ENCODE data around the gene HDGFL1. TPM values are rescaled to one million over a fixed set of nuclear protein-coding genes. Genes with fewer than 3 reads are reported as not detected.

HDGFL1 gene
- total RNA-seq, 4 donors from 2014 or later = 0.40 TPM; not detected in 3

DNA sequence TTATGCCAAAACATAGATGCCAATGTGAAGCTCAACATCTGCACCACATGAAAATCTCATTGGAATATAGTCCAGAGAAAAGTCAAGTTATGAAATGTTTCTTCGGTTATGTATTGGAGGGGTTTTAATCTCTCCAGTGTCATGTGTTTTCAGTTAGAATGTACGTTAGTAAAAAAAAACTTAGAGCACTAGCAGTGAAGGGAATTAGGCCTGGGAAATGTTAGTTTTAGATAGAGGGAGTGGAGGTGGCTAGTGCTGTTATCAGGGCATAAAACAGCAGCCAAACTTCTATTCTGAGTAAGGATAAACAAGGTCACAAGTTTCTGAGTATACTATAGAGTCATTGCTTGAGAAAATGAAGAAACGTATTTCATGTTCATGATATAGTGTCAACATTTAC, 42.9 kb downstream of the HDGFL1 start:
- no peak overlapping the region for H3K27ac ChIP-seq
- intact Hi-C loops (cut with DNase I) = no loop called here
- no peak for DNase-seq
- H3K4me3 ChIP-seq (replicated peaks in 1 of 3) = no peak overlapping the region
- H3K27me3 ChIP-seq = no peaks in the 10 kb centered on the region
- no peaks in the 10 kb centered on the region for H3K36me3 ChIP-seq
- H3K9me3 ChIP-seq = no peaks in the 10 kb centered on the region
- H3K4me1 ChIP-seq = no peaks in the 10 kb centered on the region
- WGBS, 2 donors = 66 to 75% methylated on average over 3 of the region's 3 CpGs
- TF ChIP-seq POLR2A (IDR thresholded peaks at IDR 0.05) (no peak), CTCF (IDR thresholded peaks at IDR 0.05) (no peak)

- intact Hi-C loops (cut with DNase I) = no loop called here
- H3K27ac ChIP-seq = no peak overlapping the region
- 86 to 91% methylated on average over 1 of the region's 1 CpG for WGBS, 2 donors
Observed at GRCh38 chr6:22613051-22613450, 43.7 kb downstream of the HDGFL1 start.

GRCh38 chr6:22613695-22614094, 44.3 kb downstream of the HDGFL1 start:
- no peaks in the 10 kb centered on the region for H3K4me1 ChIP-seq
- DNase-seq = no peak
- no peak overlapping the region for H3K4me3 ChIP-seq (replicated peaks in 1 of 3)
- intact Hi-C loops (cut with DNase I) = no loop called here
- H3K27ac ChIP-seq = no peak overlapping the region
- no peak for TF ChIP-seq CTCF (IDR thresholded peaks at IDR 0.05)
- TF ChIP-seq POLR2A (IDR thresholded peaks at IDR 0.05) = no peak
- H3K36me3 ChIP-seq = no peaks in the 10 kb centered on the region
- no peaks in the 10 kb centered on the region for H3K27me3 ChIP-seq
- WGBS, 2 donors = 65 to 67% methylated on average over 3 of the region's 3 CpGs
- no peaks in the 10 kb centered on the region for H3K9me3 ChIP-seq

More at GRCh38 chr6:22613051-22613450, 43.7 kb downstream of the HDGFL1 start:
- Histone ChIP-seq H3K4me1 (no peaks in the 10 kb centered on the region), H3K36me3 (no peaks in the 10 kb centered on the region), H3K27me3 (no peaks in the 10 kb centered on the region), H3K9me3 (no peaks in the 10 kb centered on the region), H3K4me3 (replicated peaks in 1 of 3) (no peak overlapping the region)
- no peak for TF ChIP-seq POLR2A (IDR thresholded peaks at IDR 0.05)
- no peak for TF ChIP-seq CTCF (IDR thresholded peaks at IDR 0.05)
- no peak for DNase-seq

DNA sequence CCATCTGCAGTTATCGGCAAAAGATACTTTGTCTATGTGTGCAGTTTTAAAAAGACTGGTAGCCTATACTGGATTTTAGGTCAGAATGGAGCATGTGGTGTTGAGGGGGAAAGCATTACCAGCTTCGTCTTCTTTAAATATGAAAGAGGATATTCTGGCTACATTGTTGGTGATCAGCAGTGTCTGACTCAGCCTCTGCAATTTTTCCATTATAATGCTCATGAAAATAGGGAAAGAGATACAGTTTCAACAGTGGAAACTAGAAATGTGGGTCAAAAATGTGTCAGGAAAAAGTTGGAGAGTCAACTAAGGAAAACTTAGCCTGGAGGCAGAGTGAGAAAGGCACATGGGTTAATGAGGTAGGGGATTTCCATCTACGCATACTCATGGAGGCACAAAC, 45.2 kb downstream of the HDGFL1 start:
- no peak for TF ChIP-seq POLR2A (IDR thresholded peaks at IDR 0.05)
- TF ChIP-seq CTCF (IDR thresholded peaks at IDR 0.05) = no peak

GRCh38 chr6:22621028-22621427, 51.7 kb downstream of the HDGFL1 start:
- intact Hi-C loops (cut with DNase I) = no loop called here
- H3K27ac ChIP-seq = no peak overlapping the region
- 75 to 83% methylated on average over 4 of the region's 4 CpGs for WGBS, 2 donors

More for the DNA sequence above, 45.2 kb downstream of the HDGFL1 start:
- Histone ChIP-seq H3K36me3 (no peaks in the 10 kb centered on the region), H3K27ac (no peak overlapping the region), H3K9me3 (no peaks in the 10 kb centered on the region), H3K4me1 (no peaks in the 10 kb centered on the region), H3K4me3 (replicated peaks in 1 of 3) (no peak overlapping the region), H3K27me3 (no peaks in the 10 kb centered on the region)
- DNase-seq = no peak
- 87 to 89% methylated on average over 3 of the region's 3 CpGs for WGBS, 2 donors
- intact Hi-C loops (cut with DNase I) = no loop called here

More at GRCh38 chr6:22621028-22621427, 51.7 kb downstream of the HDGFL1 start:
- no peak for TF ChIP-seq CTCF (IDR thresholded peaks at IDR 0.05)
- TF ChIP-seq POLR2A (IDR thresholded peaks at IDR 0.05) = no peak
- no peaks in the 10 kb centered on the region for H3K36me3 ChIP-seq
- H3K27me3 ChIP-seq = no peaks in the 10 kb centered on the region
- no peaks in the 10 kb centered on the region for H3K4me1 ChIP-seq
- no peak overlapping the region for H3K4me3 ChIP-seq (replicated peaks in 1 of 3)
- no peak for DNase-seq
- no peaks in the 10 kb centered on the region for H3K9me3 ChIP-seq

Measured in thyroid gland (tissue), 4 donors.